ENCODE measurements around the gene CUL5. TPM values are rescaled to one million over a fixed set of nuclear protein-coding genes. Genes with fewer than 3 reads are reported as not detected.
A peak's percentile ranks its signal among the peaks of the same experiment; 100 is the strongest.

The CUL5 gene
- total RNA-seq, 1 experiment from 2014 or later: 37.0 TPM

- peaks cover 33% of the 10 kb centered on the region; the same call in 1 of the 2 replicates for H3K36me3 ChIP-seq (ENCODE audit: low read depth, low read length)
- H3K9me3 ChIP-seq (ENCODE audit: low read length): no peaks in the 10 kb centered on the region
- H3K4me3 ChIP-seq (ENCODE audit: low read length): no peak overlapping the region
- ATAC-seq: no peak
- H4K20me1 ChIP-seq (ENCODE audit: low read length): peaks cover 14% of the 10 kb centered on the region
- no peak overlapping the region for H2AFZ ChIP-seq (ENCODE audit: low read length)
- no peaks in the 10 kb centered on the region for H3F3A ChIP-seq (ENCODE audit: low read length, unreplicated experiment)
- ChIA-PET POLR2A (ENCODE audit: unreplicated experiment) (no interaction called here), CTCF (interaction anchor here (0.5 kb wide), 1 partner anchor 59 kb away, joined by 3 read pairs; no protein-coding TSS in a partner anchor)
- no peaks in the 10 kb centered on the region for H3K4me1 ChIP-seq (ENCODE audit: insufficient read depth, low read length)
- peaks cover 43% of the 10 kb centered on the region for H3K79me2 ChIP-seq (ENCODE audit: low read length)
- no peak overlapping the region for H3K9ac ChIP-seq (ENCODE audit: low read length)
- H3K27me3 ChIP-seq (ENCODE audit: low read length): no peaks in the 10 kb centered on the region
- no peak overlapping the region for H3K4me2 ChIP-seq (ENCODE audit: low read length)
- TF ChIP-seq EZH2 (IDR thresholded peaks at IDR 0.05; ENCODE audit: low read length, unreplicated experiment) (no peak), EZH2phosphoT487 (IDR thresholded peaks at IDR 0.05; ENCODE audit: borderline replicate concordance, low read length) (no peak)
- TF ChIP-seq, protein P1, sequence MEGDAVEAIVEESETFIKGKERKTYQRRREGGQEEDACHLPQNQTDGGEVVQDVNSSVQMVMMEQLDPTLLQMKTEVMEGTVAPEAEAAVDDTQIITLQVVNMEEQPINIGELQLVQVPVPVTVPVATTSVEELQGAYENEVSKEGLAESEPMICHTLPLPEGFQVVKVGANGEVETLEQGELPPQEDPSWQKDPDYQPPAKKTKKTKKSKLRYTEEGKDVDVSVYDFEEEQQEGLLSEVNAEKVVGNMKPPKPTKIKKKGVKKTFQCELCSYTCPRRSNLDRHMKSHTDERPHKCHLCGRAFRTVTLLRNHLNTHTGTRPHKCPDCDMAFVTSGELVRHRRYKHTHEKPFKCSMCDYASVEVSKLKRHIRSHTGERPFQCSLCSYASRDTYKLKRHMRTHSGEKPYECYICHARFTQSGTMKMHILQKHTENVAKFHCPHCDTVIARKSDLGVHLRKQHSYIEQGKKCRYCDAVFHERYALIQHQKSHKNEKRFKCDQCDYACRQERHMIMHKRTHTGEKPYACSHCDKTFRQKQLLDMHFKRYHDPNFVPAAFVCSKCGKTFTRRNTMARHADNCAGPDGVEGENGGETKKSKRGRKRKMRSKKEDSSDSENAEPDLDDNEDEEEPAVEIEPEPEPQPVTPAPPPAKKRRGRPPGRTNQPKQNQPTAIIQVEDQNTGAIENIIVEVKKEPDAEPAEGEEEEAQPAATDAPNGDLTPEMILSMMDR (conservative IDR thresholded peaks at IDR 0.05; ENCODE audit: low read depth, low read length): no peak
- no peak for DNase-seq
- intact Hi-C loops (cut with micrococcal nuclease): no loop called here
- H3K27ac ChIP-seq (ENCODE audit: low read length): no peak overlapping the region
- no TSS peak for BruUV-seq (replicated peaks)
- no peaks in the 10 kb centered on the region for H3K9me2 ChIP-seq (replicated peaks; ENCODE audit: low read length)
These were observed 26.3 kb downstream of the CUL5 start for GRCh38 chr11:108034952-108035351.

DNA sequence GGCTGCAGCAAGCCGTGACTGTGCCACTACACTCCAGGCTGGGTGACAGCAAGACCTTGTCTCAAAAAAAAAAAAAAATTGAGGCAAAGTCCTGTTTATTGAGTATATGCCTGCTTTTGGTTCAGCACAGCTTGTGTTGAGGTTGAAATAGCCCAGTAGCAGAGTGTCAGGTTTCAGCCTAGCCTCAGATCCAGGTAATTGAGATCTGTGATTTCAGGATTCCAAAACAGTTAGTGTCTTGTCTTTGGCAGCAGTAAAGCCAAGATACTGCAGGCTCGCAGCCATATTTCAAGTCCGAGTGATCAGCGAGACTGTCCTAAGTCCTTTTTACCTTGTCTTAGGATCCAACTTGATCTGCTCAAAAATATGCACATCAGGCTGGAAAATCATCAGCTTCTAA is 27.0 kb downstream of the CUL5 start:
- intact Hi-C loops (cut with micrococcal nuclease): no loop called here
- H2AFZ ChIP-seq (ENCODE audit: low read length): no peak overlapping the region
- H3K36me3 ChIP-seq (ENCODE audit: low read depth, low read length): peaks cover 32% of the 10 kb centered on the region; the same call in 1 of the 2 replicates
- no peaks in the 10 kb centered on the region for H3K9me3 ChIP-seq (ENCODE audit: low read length)
- CTCF ChIA-PET: interaction anchor here (0.6 kb wide), 1 partner anchor 9 kb away, joined by 4 read pairs; no protein-coding TSS in a partner anchor
- H3K9ac ChIP-seq (ENCODE audit: low read length): no peak overlapping the region
- H3K4me1 ChIP-seq (ENCODE audit: insufficient read depth, low read length): no peaks in the 10 kb centered on the region
- H3K4me3 ChIP-seq (ENCODE audit: low read length): no peak overlapping the region
- no TSS peak for BruUV-seq (replicated peaks)
- peak; percentile 33; the same call in 1 of the 2 replicates for ATAC-seq
- H3K27ac ChIP-seq (ENCODE audit: low read length): no peak overlapping the region
- H3K79me2 ChIP-seq (ENCODE audit: low read length): peaks cover 35% of the 10 kb centered on the region
- POLR2A ChIA-PET (ENCODE audit: unreplicated experiment): no interaction called here
- DNase-seq: no peak
- peaks cover 10% of the 10 kb centered on the region for H4K20me1 ChIP-seq (ENCODE audit: low read length)
- TF ChIP-seq EZH2phosphoT487 (IDR thresholded peaks at IDR 0.05; ENCODE audit: borderline replicate concordance, low read length) (no peak), EZH2 (IDR thresholded peaks at IDR 0.05; ENCODE audit: low read length, unreplicated experiment) (no peak)
- TF ChIP-seq, protein P1 (conservative IDR thresholded peaks at IDR 0.05; ENCODE audit: low read depth, low read length): no peak
- no peaks in the 10 kb centered on the region for H3K9me2 ChIP-seq (replicated peaks; ENCODE audit: low read length)
- no peaks in the 10 kb centered on the region for H3K27me3 ChIP-seq (ENCODE audit: low read length)
- no peak overlapping the region for H3K4me2 ChIP-seq (ENCODE audit: low read length)
- no peaks in the 10 kb centered on the region for H3F3A ChIP-seq (ENCODE audit: low read length, unreplicated experiment)

- ATAC-seq (no peak), DNase-seq (no peak)
- H3K36me3 ChIP-seq (ENCODE audit: low read depth, low read length): peaks cover 29% of the 10 kb centered on the region; the same call in 1 of the 2 replicates
- ChIA-PET CTCF (no interaction called here), POLR2A (ENCODE audit: unreplicated experiment) (no interaction called here)
- H3K27ac ChIP-seq (ENCODE audit: low read length): no peak overlapping the region
- no peak overlapping the region for H3K9ac ChIP-seq (ENCODE audit: low read length)
- intact Hi-C loops (cut with micrococcal nuclease): no loop called here
- no TSS peak for BruUV-seq (replicated peaks)
- no peaks in the 10 kb centered on the region for H3K9me3 ChIP-seq (ENCODE audit: low read length)
- H3K4me2 ChIP-seq (ENCODE audit: low read length): no peak overlapping the region
- no peaks in the 10 kb centered on the region for H3K4me1 ChIP-seq (ENCODE audit: insufficient read depth, low read length)
- peaks cover 7% of the 10 kb centered on the region; the same call in 1 of the 2 replicates for H4K20me1 ChIP-seq (ENCODE audit: low read length)
- H2AFZ ChIP-seq (ENCODE audit: low read length): no peak overlapping the region
- H3K4me3 ChIP-seq (ENCODE audit: low read length): no peak overlapping the region
- no peaks in the 10 kb centered on the region for H3K9me2 ChIP-seq (replicated peaks; ENCODE audit: low read length)
- no peaks in the 10 kb centered on the region for H3F3A ChIP-seq (ENCODE audit: low read length, unreplicated experiment)
- no peaks in the 10 kb centered on the region for H3K27me3 ChIP-seq (ENCODE audit: low read length)
- peaks cover 20% of the 10 kb centered on the region for H3K79me2 ChIP-seq (ENCODE audit: low read length)
- TF ChIP-seq, protein P1 (conservative IDR thresholded peaks at IDR 0.05; ENCODE audit: low read depth, low read length): no peak
- TF ChIP-seq EZH2phosphoT487 (IDR thresholded peaks at IDR 0.05; ENCODE audit: borderline replicate concordance, low read length) (no peak), EZH2 (IDR thresholded peaks at IDR 0.05; ENCODE audit: low read length, unreplicated experiment) (no peak)
These were observed 28.5 kb downstream of the CUL5 start for GRCh38 chr11:108037211-108037610.

All from PC-3 (cell line).